CD4-positive, CD25-positive, alpha-beta regulatory T cell (primary cell): ENCODE measurements around the gene SLC9A7. TPM values are rescaled to one million over a fixed set of nuclear protein-coding genes. Genes with fewer than 3 reads are reported as not detected.

Experiments
- ATAC-seq, 2 donors: fragments of 150-1000 bp; cut with Tn5 transposase; one replicate each; pipeline ENCODE4 v1.10.0; 2021; ENCODE audit warnings: low read depth in 2 of 2, moderate number of reproducible peaks in 2 of 2, moderate library complexity in 1 of 2
- DNase-seq, 3 donors: peaks; one replicate each; pipeline versions ENCODE4 v3.0.0 to v3.0.0-alpha.2; 2012 to 2022; ENCODE audit warnings: mixed read lengths in 1 of 3
- H3K27ac ChIP-seq: one replicate; pipeline ENCODE4 v1.7.0; 2013; ENCODE audit warnings: mild to moderate bottlenecking, low read length; ENCODE audit not compliant: insufficient read depth, poor library complexity, severe bottlenecking
- H3K27me3 ChIP-seq: one replicate; pipeline ENCODE4 v1.7.0; 2013; ENCODE audit warnings: low read length; ENCODE audit not compliant: control insufficient read depth, insufficient read depth
- H3K36me3 ChIP-seq: one replicate; pipeline ENCODE4 v1.7.0; 2013; ENCODE audit warnings: mild to moderate bottlenecking, low read length, moderate library complexity; ENCODE audit not compliant: control insufficient read depth, insufficient read depth
- H3K4me1 ChIP-seq: 2 replicates; pipeline ENCODE4 v1.7.0; 2013; ENCODE audit warnings: mild to moderate bottlenecking, low read length; ENCODE audit not compliant: insufficient read depth, control insufficient read depth, poor library complexity, severe bottlenecking
- H3K4me3 ChIP-seq: one replicate; pipeline ENCODE4 v1.7.0; 2013; ENCODE audit warnings: low read depth, mild to moderate bottlenecking, low read length, moderate library complexity
- H3K9me3 ChIP-seq, 2 experiments: 1 replicate in 1 of 2; 2 replicates in 1 of 2; pipeline ENCODE4 v1.7.0; 2013; ENCODE audit warnings: low read length in 2 of 2, mild to moderate bottlenecking in 1 of 2, moderate library complexity in 1 of 2; ENCODE audit not compliant: control insufficient read depth in 2 of 2
- H3K27ac Mint-ChIP-seq, 3 donors: one replicate each; pipeline ENCODE4 v1.8.0; 2020 to 2022; ENCODE audit warnings: mild to moderate bottlenecking in 3 of 3, mixed read lengths in 3 of 3, moderate library complexity in 2 of 3
- H3K27me3 Mint-ChIP-seq: one replicate; pipeline ENCODE4 v1.8.0; 2022; ENCODE audit warnings: mild to moderate bottlenecking, mixed read lengths
- H3K36me3 Mint-ChIP-seq: one replicate; pipeline ENCODE4 v1.8.0; 2020; ENCODE audit warnings: mixed read lengths
- H3K4me1 Mint-ChIP-seq, 4 donors: one replicate each; pipeline ENCODE4 v1.8.0; 2020 to 2022; ENCODE audit warnings: mixed read lengths in 4 of 4, mild to moderate bottlenecking in 1 of 4
- H3K4me3 Mint-ChIP-seq, 4 donors: one replicate each; pipeline ENCODE4 v1.8.0; 2020 to 2022; ENCODE audit warnings: mild to moderate bottlenecking in 4 of 4, mixed read lengths in 4 of 4, moderate library complexity in 3 of 4
- H3K9me3 Mint-ChIP-seq, 7 donors: one replicate each; pipeline ENCODE4 v1.8.0; 2020 to 2022; ENCODE audit warnings: mixed read lengths in 7 of 7, mild to moderate bottlenecking in 3 of 7, moderate library complexity in 2 of 7
- polyA plus RNA-seq, 4 donors: library from polyadenylated mRNA; unstranded; fragments of 300-500 nt; fragmentation: Illumina TruSeq; gene quantifications; one replicate each; pipeline ENCODE4 v1.2.3, GENCODE V29; 2021
- total RNA-seq: library from RNA; stranded (reverse); gene quantifications from one replicate; pipeline ENCODE4 v1.2.3, GENCODE V29; 2022

SLC9A7 gene
- total and polyA plus RNA-seq, 5 donors from 2014 or later, result 3.6 to 6.4 (median 4.2) TPM

DNA sequence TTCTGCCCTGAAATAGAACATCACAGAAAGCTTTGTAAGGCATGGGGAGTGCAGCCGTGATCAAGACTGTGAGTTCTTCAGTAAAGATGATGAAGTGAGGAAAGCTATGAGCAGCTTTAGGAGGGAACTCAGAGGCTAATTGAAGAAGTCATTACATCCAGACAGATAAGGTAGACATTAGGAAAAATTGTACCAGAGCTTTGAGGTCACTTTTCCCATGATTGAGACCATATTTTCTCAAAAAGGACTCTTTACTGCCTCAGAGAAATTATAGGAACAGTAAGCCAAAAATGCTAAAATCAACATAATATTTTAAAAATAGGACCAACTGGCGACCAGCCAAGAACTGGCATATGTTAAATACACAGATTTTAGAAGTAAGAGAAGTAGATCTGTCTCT lies 174.2 kb downstream of the SLC9A7 start:
- no peak overlapping the region for H3K4me3 Mint-ChIP-seq
- peaks cover 4 to 76% (median 39%) of the 10 kb centered on the region in 4 donors for H3K4me1 Mint-ChIP-seq
- no peak for ATAC-seq
- Histone ChIP-seq H3K9me3 (no peaks in the 10 kb centered on the region), H3K4me3 (no peak overlapping the region), H3K27me3 (no peaks in the 10 kb centered on the region), H3K4me1 (peaks cover 35% of the 10 kb centered on the region), H3K36me3 (peaks cover 3% of the 10 kb centered on the region), H3K27ac (no peak overlapping the region)
- peak overlapping the region in 1 of 3 donors; percentile 82 for H3K27ac Mint-ChIP-seq
- no peaks in the 10 kb centered on the region for H3K27me3 Mint-ChIP-seq
- peaks cover 4% of the 10 kb centered on the region for H3K36me3 Mint-ChIP-seq
- DNase-seq, result no peak
- H3K9me3 Mint-ChIP-seq, result no peaks in the 10 kb centered on the region

DNA sequence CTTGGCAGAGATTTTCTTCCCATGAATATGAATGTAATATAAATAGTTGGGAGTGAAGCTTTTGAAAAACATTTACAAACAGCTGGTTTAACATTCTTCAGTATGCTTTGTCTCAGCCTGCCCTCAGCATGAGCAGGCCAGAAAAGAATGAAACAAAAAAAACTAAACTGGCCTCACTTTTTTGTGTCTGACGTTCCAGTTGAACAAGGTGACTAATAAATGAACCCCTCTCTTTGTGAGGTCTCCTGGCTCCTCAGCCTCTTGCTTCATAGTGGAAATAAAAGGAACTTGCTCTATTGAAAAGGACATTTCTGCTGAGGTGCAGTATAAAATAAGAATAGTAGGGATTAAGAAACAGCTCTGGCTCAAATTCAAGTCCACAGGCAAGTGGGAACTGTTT lies 176.0 kb downstream of the SLC9A7 start:
- peak overlapping the region in 2 of 4 donors; percentile 14 to 32 for H3K4me3 Mint-ChIP-seq
- no peaks in the 10 kb centered on the region for H3K9me3 Mint-ChIP-seq
- peaks cover 5% of the 10 kb centered on the region for H3K36me3 Mint-ChIP-seq
- Histone ChIP-seq H3K36me3 (peaks cover 3% of the 10 kb centered on the region), H3K9me3 (no peaks in the 10 kb centered on the region), H3K4me3 (peak overlapping the region; percentile 24), H3K4me1 (peaks cover 32% of the 10 kb centered on the region), H3K27me3 (no peaks in the 10 kb centered on the region), H3K27ac (no peak overlapping the region)
- DNase-seq (no peak), ATAC-seq (no peak)
- H3K4me1 Mint-ChIP-seq, result peaks cover 0 to 76% (median 43%) of the 10 kb centered on the region in 4 donors
- peak overlapping the region; percentile 76 to 86 (median 81) for H3K27ac Mint-ChIP-seq
- H3K27me3 Mint-ChIP-seq, result no peaks in the 10 kb centered on the region

DNA sequence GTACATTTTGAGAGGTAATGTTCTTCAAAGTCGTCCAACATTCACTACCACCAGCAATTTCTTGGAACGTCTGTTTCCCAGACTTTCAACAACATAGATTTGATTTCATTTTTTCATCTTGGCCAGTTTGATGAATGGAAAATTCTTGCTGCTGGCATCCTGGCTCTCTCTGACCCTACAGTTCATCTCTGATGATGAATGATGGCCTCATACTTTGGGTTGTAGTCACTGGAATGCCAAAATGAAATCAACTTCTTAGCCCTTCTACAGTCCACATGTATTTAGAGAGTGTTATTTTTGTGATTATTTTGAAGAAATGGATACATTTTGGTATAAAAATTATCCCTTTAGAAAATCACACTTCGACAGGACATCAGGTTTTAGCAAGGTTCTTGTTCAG lies 176.6 kb downstream of the SLC9A7 start:
- H3K27ac ChIP-seq, result peak overlapping the region; percentile 29
- peak overlapping the region; percentile 24 for H3K4me3 ChIP-seq
- Mint-ChIP-seq H3K4me1 (peaks cover under 1 to 78% (median 42%) of the 10 kb centered on the region in 4 donors), H3K36me3 (peaks cover 10% of the 10 kb centered on the region), H3K4me3 (peak overlapping the region in 1 of 4 donors; percentile 14), H3K27ac (peak overlapping the region; percentile 32 to 81 (median 76)), H3K27me3 (no peaks in the 10 kb centered on the region), H3K9me3 (no peaks in the 10 kb centered on the region)
- no peak for DNase-seq
- no peaks in the 10 kb centered on the region for H3K9me3 ChIP-seq
- no peak for ATAC-seq
- H3K36me3 ChIP-seq, result peaks cover 3% of the 10 kb centered on the region
- H3K4me1 ChIP-seq, result peaks cover 31% of the 10 kb centered on the region
- H3K27me3 ChIP-seq, result no peaks in the 10 kb centered on the region

DNA sequence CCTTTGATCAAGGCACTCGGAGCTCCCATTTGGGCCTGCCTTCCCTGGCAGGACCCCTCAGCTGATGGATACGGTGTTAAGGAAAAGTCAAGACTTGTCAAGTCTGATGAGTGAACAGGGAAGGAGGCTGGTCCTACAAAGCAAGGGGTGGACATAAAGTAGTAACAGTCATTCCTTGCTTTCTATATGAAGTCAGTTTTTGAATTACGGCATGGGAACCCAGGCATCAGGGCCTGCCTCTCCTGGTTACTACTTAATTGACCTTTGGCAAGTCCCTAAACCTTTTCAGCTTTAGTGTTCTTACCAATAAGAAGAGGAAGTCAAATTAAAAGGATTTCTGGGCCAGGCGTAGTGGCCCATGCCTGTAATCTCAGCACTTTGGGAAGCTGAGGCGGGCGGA lies 178.3 kb downstream of the SLC9A7 start:
- H3K9me3 ChIP-seq, result no peaks in the 10 kb centered on the region
- Mint-ChIP-seq H3K27me3 (no peaks in the 10 kb centered on the region), H3K9me3 (no peaks in the 10 kb centered on the region), H3K4me1 (peaks cover 4 to 79% (median 44%) of the 10 kb centered on the region in 4 donors), H3K36me3 (peaks cover 13% of the 10 kb centered on the region), H3K27ac (peak overlapping the region in 1 of 3 donors; percentile 3), H3K4me3 (peak overlapping the region in 2 of 4 donors; percentile 54 to 78)
- ATAC-seq (no peak), DNase-seq (no peak)
- no peak overlapping the region for H3K4me3 ChIP-seq
- peaks cover 33% of the 10 kb centered on the region for H3K4me1 ChIP-seq
- no peaks in the 10 kb centered on the region for H3K27me3 ChIP-seq
- H3K27ac ChIP-seq, result no peak overlapping the region
- no peaks in the 10 kb centered on the region for H3K36me3 ChIP-seq

DNA sequence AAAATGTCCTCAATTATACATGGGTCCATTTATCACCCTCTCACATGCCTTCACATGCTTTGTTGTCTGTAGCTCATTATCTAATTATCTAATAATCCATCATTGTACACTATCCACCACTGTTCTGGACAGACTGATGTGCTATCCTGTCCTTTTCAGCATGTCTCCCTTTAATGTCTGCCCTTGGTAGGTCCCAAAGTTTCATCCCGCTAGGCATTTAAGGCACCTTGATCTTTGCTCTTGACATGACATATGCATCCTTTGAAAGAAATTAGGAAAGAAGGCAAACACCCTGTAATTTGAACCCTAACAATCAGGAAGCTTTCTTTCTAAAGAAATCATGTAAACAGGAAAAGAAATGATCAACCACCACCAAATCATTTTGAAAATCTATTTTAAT lies 179.7 kb downstream of the SLC9A7 start:
- Histone ChIP-seq H3K36me3 (no peaks in the 10 kb centered on the region), H3K27me3 (no peaks in the 10 kb centered on the region), H3K9me3 (no peaks in the 10 kb centered on the region), H3K27ac (no peak overlapping the region), H3K4me1 (peaks cover 33% of the 10 kb centered on the region), H3K4me3 (peak overlapping the region; percentile 48)
- peak overlapping the region; percentile 11 to 89 (median 50) for H3K4me3 Mint-ChIP-seq
- DNase-seq (no peak), ATAC-seq (no peak)
- peaks cover 4 to 75% (median 40%) of the 10 kb centered on the region in 4 donors for H3K4me1 Mint-ChIP-seq
- no peaks in the 10 kb centered on the region for H3K9me3 Mint-ChIP-seq
- H3K27me3 Mint-ChIP-seq, result no peaks in the 10 kb centered on the region
- H3K27ac Mint-ChIP-seq, result peak overlapping the region in 2 of 3 donors; percentile 3 to 92
- H3K36me3 Mint-ChIP-seq, result peaks cover 13% of the 10 kb centered on the region

DNA sequence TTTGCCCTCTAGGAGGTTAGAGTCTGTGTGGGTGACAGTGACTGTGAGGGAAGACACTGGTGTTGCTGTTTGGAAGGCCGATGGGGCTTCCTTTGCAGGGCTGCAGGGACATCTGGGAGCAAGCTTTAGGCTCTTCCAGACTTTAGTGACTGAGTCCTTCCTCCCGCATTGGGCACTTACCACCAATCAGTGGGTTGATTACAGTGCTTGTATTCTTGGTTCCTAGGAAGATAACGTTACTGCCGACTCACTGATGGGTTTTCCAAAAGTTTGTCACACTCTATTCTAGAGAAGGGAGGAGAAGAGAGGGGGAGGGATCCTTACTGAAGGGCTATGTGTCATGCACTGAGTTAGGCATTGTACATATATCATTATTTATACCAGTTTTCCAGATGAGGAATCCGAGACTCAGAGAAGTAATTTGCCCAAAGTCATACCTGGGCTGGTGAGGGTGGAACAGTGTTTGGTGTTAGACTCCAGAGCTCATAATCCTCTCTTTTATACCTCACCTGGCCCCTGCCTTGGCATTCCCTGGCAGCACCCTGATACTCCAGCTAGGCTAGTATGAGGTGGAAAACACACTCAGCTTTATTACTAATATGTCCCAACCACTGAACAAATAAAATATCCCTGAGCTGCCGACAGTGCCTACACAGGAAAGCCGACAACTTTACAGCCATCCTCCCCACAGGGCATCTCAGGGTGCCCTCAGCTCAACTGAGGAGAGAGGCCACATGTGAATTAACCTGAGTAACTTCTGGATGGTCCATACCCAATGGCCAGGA lies 181.5 kb downstream of the SLC9A7 start:
- H3K27ac ChIP-seq, result peak overlapping the region; percentile 41
- peaks cover 4 to 66% (median 37%) of the 10 kb centered on the region in 4 donors for H3K4me1 Mint-ChIP-seq
- DNase-seq (no peak), ATAC-seq (no peak)
- no peaks in the 10 kb centered on the region for H3K27me3 ChIP-seq
- H3K4me1 ChIP-seq, result peaks cover 40% of the 10 kb centered on the region
- no peaks in the 10 kb centered on the region for H3K27me3 Mint-ChIP-seq
- H3K4me3 Mint-ChIP-seq, result peak overlapping the region; percentile 86 to 94 (median 88)
- H3K4me3 ChIP-seq, result peak overlapping the region; percentile 92
- H3K9me3 ChIP-seq, result no peaks in the 10 kb centered on the region
- no peaks in the 10 kb centered on the region for H3K36me3 ChIP-seq
- no peaks in the 10 kb centered on the region for H3K9me3 Mint-ChIP-seq
- peak overlapping the region in 2 of 3 donors; percentile 48 to 66 for H3K27ac Mint-ChIP-seq
- peaks cover 9% of the 10 kb centered on the region for H3K36me3 Mint-ChIP-seq

DNA sequence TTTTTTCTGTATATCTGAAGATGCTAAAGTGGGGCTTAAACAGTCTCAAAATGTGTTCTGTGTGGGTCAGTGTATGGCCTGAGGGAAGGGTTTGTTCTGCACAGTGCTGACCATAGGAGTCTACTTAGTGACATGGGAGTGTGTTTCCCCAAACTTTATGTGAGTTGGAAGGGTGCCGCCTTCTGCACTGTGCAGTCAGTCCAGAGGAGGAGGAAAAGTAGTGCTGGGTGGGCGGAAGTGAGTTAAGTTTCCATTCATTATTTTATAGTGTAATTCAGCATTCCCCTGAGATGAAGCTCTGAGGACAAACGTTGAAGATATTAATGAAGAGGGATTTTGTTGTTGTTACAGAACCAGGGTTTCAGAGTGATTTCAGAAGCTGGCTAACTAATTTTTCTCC lies 182.5 kb downstream of the SLC9A7 start:
- peak overlapping the region; percentile 92 for H3K4me3 ChIP-seq
- H3K9me3 Mint-ChIP-seq, result no peaks in the 10 kb centered on the region

More for the DNA sequence above, 182.5 kb downstream of the SLC9A7 start:
- peaks cover 4 to 67% (median 36%) of the 10 kb centered on the region in 4 donors for H3K4me1 Mint-ChIP-seq
- peaks cover 9% of the 10 kb centered on the region for H3K36me3 Mint-ChIP-seq
- Histone ChIP-seq H3K9me3 (no peaks in the 10 kb centered on the region), H3K27ac (peak overlapping the region; percentile 23), H3K36me3 (no peaks in the 10 kb centered on the region), H3K4me1 (peaks cover 50% of the 10 kb centered on the region), H3K27me3 (no peaks in the 10 kb centered on the region)
- H3K4me3 Mint-ChIP-seq, result peak overlapping the region; percentile 86 to 94 (median 88)
- DNase-seq (no peak), ATAC-seq (no peak)
- no peaks in the 10 kb centered on the region for H3K27me3 Mint-ChIP-seq
- peak overlapping the region; percentile 9 to 66 (median 53) for H3K27ac Mint-ChIP-seq
